ENCODE results near the gene B3GNT7.
"Not testable (repeated sequence)": the region's sequence is repeated elsewhere in the genome, so short reads cannot be mapped to it uniquely, and the experiment has no call there.

B3GNT7 gene

GRCh38 chr2:231405601-231406367 is 10.3 kb downstream of the B3GNT7 start:
- not testable (repeated sequence) for H3K36me3 ChIP-seq (ENCODE audit: control insufficient read depth in 2 of 2, insufficient read depth in 2 of 2, low read length in 2 of 2); H3K4me3 ChIP-seq (ENCODE audit: low read length in 2 of 2); H3K27ac ChIP-seq (ENCODE audit: low read length); H3K9ac ChIP-seq (ENCODE audit: low read length in 2 of 2); H3K9me3 ChIP-seq (ENCODE audit: control insufficient read depth in 2 of 2, low read length in 2 of 2); H3K27me3 ChIP-seq (ENCODE audit: control insufficient read depth in 1 of 2, insufficient read depth in 2 of 2, low read length in 2 of 2); H3K4me1 ChIP-seq (ENCODE audit: control insufficient read depth, insufficient read depth, low read length)

GRCh38 chr2:231407686-231408085 is 12.2 kb downstream of the B3GNT7 start:
- H3K27ac ChIP-seq (ENCODE audit: low read length); H3K9me3 ChIP-seq (ENCODE audit: control insufficient read depth in 2 of 2, low read length in 2 of 2); H3K36me3 ChIP-seq (ENCODE audit: control insufficient read depth in 2 of 2, insufficient read depth in 2 of 2, low read length in 2 of 2); H3K9ac ChIP-seq (ENCODE audit: low read length in 2 of 2); H3K4me3 ChIP-seq (ENCODE audit: low read length in 2 of 2); H3K27me3 ChIP-seq (ENCODE audit: control insufficient read depth in 1 of 2, insufficient read depth in 2 of 2, low read length in 2 of 2): not testable (repeated sequence)
- H3K4me1 ChIP-seq (ENCODE audit: control insufficient read depth, insufficient read depth, low read length) = peaks cover 11% of the 10 kb centered on the region

GRCh38 chr2:231408304-231408703 is 12.8 kb downstream of the B3GNT7 start:
- H3K4me1 ChIP-seq (ENCODE audit: control insufficient read depth, insufficient read depth, low read length) = peaks cover 14% of the 10 kb centered on the region
- H3K27me3 ChIP-seq (ENCODE audit: control insufficient read depth in 1 of 2, insufficient read depth in 2 of 2, low read length in 2 of 2); H3K27ac ChIP-seq (ENCODE audit: low read length); H3K9ac ChIP-seq (ENCODE audit: low read length in 2 of 2); H3K4me3 ChIP-seq (ENCODE audit: low read length in 2 of 2); H3K36me3 ChIP-seq (ENCODE audit: control insufficient read depth in 2 of 2, insufficient read depth in 2 of 2, low read length in 2 of 2); H3K9me3 ChIP-seq (ENCODE audit: control insufficient read depth in 2 of 2, low read length in 2 of 2): not testable (repeated sequence)

GRCh38 chr2:231409776-231410175 is 14.3 kb downstream of the B3GNT7 start:
- H3K9me3 ChIP-seq (ENCODE audit: control insufficient read depth in 2 of 2, low read length in 2 of 2) = peaks cover 0 to 5% of the 10 kb centered on the region in 2 donors
- peaks cover 14% of the 10 kb centered on the region for H3K4me1 ChIP-seq (ENCODE audit: control insufficient read depth, insufficient read depth, low read length)
- no peaks in the 10 kb centered on the region for H3K36me3 ChIP-seq (ENCODE audit: control insufficient read depth in 2 of 2, insufficient read depth in 2 of 2, low read length in 2 of 2)
- H3K4me3 ChIP-seq (ENCODE audit: low read length in 2 of 2) = no peak overlapping the region
- no peaks in the 10 kb centered on the region for H3K27me3 ChIP-seq (ENCODE audit: control insufficient read depth in 1 of 2, insufficient read depth in 2 of 2, low read length in 2 of 2)
- no peak overlapping the region for H3K9ac ChIP-seq (ENCODE audit: low read length in 2 of 2)
- H3K27ac ChIP-seq (ENCODE audit: low read length) = no peak overlapping the region

GRCh38 chr2:231410293-231411004 is 14.9 kb downstream of the B3GNT7 start:
- H3K36me3 ChIP-seq (ENCODE audit: control insufficient read depth in 2 of 2, insufficient read depth in 2 of 2, low read length in 2 of 2) = no peaks in the 10 kb centered on the region
- no peak overlapping the region for H3K9ac ChIP-seq (ENCODE audit: low read length in 2 of 2)
- H3K4me1 ChIP-seq (ENCODE audit: control insufficient read depth, insufficient read depth, low read length) = peaks cover 14% of the 10 kb centered on the region
- peaks cover 0 to 5% of the 10 kb centered on the region in 2 donors for H3K9me3 ChIP-seq (ENCODE audit: control insufficient read depth in 2 of 2, low read length in 2 of 2)
- H3K27me3 ChIP-seq (ENCODE audit: control insufficient read depth in 1 of 2, insufficient read depth in 2 of 2, low read length in 2 of 2) = no peaks in the 10 kb centered on the region
- H3K27ac ChIP-seq (ENCODE audit: low read length) = no peak overlapping the region
- no peak overlapping the region for H3K4me3 ChIP-seq (ENCODE audit: low read length in 2 of 2)

GRCh38 chr2:231411237-231411636 is 15.7 kb downstream of the B3GNT7 start:
- Histone ChIP-seq H3K9ac (ENCODE audit: low read length in 2 of 2) (no peak overlapping the region), H3K9me3 (ENCODE audit: control insufficient read depth in 2 of 2, low read length in 2 of 2) (peaks cover 0 to 5% of the 10 kb centered on the region in 2 donors), H3K27me3 (ENCODE audit: control insufficient read depth in 1 of 2, insufficient read depth in 2 of 2, low read length in 2 of 2) (no peaks in the 10 kb centered on the region), H3K36me3 (ENCODE audit: control insufficient read depth in 2 of 2, insufficient read depth in 2 of 2, low read length in 2 of 2) (no peaks in the 10 kb centered on the region), H3K27ac (ENCODE audit: low read length) (no peak overlapping the region), H3K4me3 (ENCODE audit: low read length in 2 of 2) (no peak overlapping the region), H3K4me1 (ENCODE audit: control insufficient read depth, insufficient read depth, low read length) (peaks cover 14% of the 10 kb centered on the region)

GRCh38 chr2:231411831-231412617 is 16.5 kb downstream of the B3GNT7 start:
- peak overlapping the region; percentile 63 to 73 for H3K4me3 ChIP-seq (ENCODE audit: low read length in 2 of 2)
- peaks cover 14% of the 10 kb centered on the region for H3K4me1 ChIP-seq (ENCODE audit: control insufficient read depth, insufficient read depth, low read length)
- no peaks in the 10 kb centered on the region for H3K27me3 ChIP-seq (ENCODE audit: control insufficient read depth in 1 of 2, insufficient read depth in 2 of 2, low read length in 2 of 2)
- H3K27ac ChIP-seq (ENCODE audit: low read length) = no peak overlapping the region
- no peaks in the 10 kb centered on the region for H3K36me3 ChIP-seq (ENCODE audit: control insufficient read depth in 2 of 2, insufficient read depth in 2 of 2, low read length in 2 of 2)
- peaks cover 0 to 5% of the 10 kb centered on the region in 2 donors for H3K9me3 ChIP-seq (ENCODE audit: control insufficient read depth in 2 of 2, low read length in 2 of 2)
- H3K9ac ChIP-seq (ENCODE audit: low read length in 2 of 2) = peak overlapping the region; percentile 50 to 79

GRCh38 chr2:231412618-231412963 is 17.1 kb downstream of the B3GNT7 start:
- H3K4me1 ChIP-seq (ENCODE audit: control insufficient read depth, insufficient read depth, low read length) = peaks cover 14% of the 10 kb centered on the region
- H3K9me3 ChIP-seq (ENCODE audit: control insufficient read depth in 2 of 2, low read length in 2 of 2) = peaks cover 0 to 5% of the 10 kb centered on the region in 2 donors
- peak overlapping the region; percentile 63 to 73 for H3K4me3 ChIP-seq (ENCODE audit: low read length in 2 of 2)
- H3K27me3 ChIP-seq (ENCODE audit: control insufficient read depth in 1 of 2, insufficient read depth in 2 of 2, low read length in 2 of 2) = peaks cover 0 to 3% of the 10 kb centered on the region in 2 donors
- peak overlapping the region in 1 of 2 donors; percentile 79 for H3K9ac ChIP-seq (ENCODE audit: low read length in 2 of 2)
- H3K36me3 ChIP-seq (ENCODE audit: control insufficient read depth in 2 of 2, insufficient read depth in 2 of 2, low read length in 2 of 2) = no peaks in the 10 kb centered on the region
- no peak overlapping the region for H3K27ac ChIP-seq (ENCODE audit: low read length)

GRCh38 chr2:231413456-231413855 is 17.9 kb downstream of the B3GNT7 start:
- peaks cover 0 to 5% of the 10 kb centered on the region in 2 donors for H3K9me3 ChIP-seq (ENCODE audit: control insufficient read depth in 2 of 2, low read length in 2 of 2)
- no peak overlapping the region for H3K4me3 ChIP-seq (ENCODE audit: low read length in 2 of 2)
- H3K9ac ChIP-seq (ENCODE audit: low read length in 2 of 2) = no peak overlapping the region
- peaks cover 14% of the 10 kb centered on the region for H3K4me1 ChIP-seq (ENCODE audit: control insufficient read depth, insufficient read depth, low read length)
- no peak overlapping the region for H3K27ac ChIP-seq (ENCODE audit: low read length)
- no peaks in the 10 kb centered on the region for H3K36me3 ChIP-seq (ENCODE audit: control insufficient read depth in 2 of 2, insufficient read depth in 2 of 2, low read length in 2 of 2)
- peaks cover 0 to 3% of the 10 kb centered on the region in 2 donors for H3K27me3 ChIP-seq (ENCODE audit: control insufficient read depth in 1 of 2, insufficient read depth in 2 of 2, low read length in 2 of 2)

GRCh38 chr2:231413921-231414476 is 18.5 kb downstream of the B3GNT7 start:
- no peak overlapping the region for H3K9ac ChIP-seq (ENCODE audit: low read length in 2 of 2)
- H3K4me1 ChIP-seq (ENCODE audit: control insufficient read depth, insufficient read depth, low read length) = peaks cover 15% of the 10 kb centered on the region
- no peaks in the 10 kb centered on the region for H3K36me3 ChIP-seq (ENCODE audit: control insufficient read depth in 2 of 2, insufficient read depth in 2 of 2, low read length in 2 of 2)
- peaks cover 0 to 5% of the 10 kb centered on the region in 2 donors for H3K9me3 ChIP-seq (ENCODE audit: control insufficient read depth in 2 of 2, low read length in 2 of 2)
- H3K27ac ChIP-seq (ENCODE audit: low read length) = no peak overlapping the region
- H3K4me3 ChIP-seq (ENCODE audit: low read length in 2 of 2) = no peak overlapping the region
- H3K27me3 ChIP-seq (ENCODE audit: control insufficient read depth in 1 of 2, insufficient read depth in 2 of 2, low read length in 2 of 2) = peaks cover under 1 to 3% of the 10 kb centered on the region in 2 donors
